HG03439 (cell line): ENCODE measurements around the gene PLA2G4E.

ENCODE experiments used
- ATAC-seq: cut with Tn5 transposase; IDR thresholded peaks from one replicate; pipeline ENCODE4 v1.9.1; 2021; ENCODE audit warnings: mild to moderate bottlenecking, moderate library complexity; ENCODE audit not compliant: unreplicated experiment

Gene PLA2G4E

DNA sequence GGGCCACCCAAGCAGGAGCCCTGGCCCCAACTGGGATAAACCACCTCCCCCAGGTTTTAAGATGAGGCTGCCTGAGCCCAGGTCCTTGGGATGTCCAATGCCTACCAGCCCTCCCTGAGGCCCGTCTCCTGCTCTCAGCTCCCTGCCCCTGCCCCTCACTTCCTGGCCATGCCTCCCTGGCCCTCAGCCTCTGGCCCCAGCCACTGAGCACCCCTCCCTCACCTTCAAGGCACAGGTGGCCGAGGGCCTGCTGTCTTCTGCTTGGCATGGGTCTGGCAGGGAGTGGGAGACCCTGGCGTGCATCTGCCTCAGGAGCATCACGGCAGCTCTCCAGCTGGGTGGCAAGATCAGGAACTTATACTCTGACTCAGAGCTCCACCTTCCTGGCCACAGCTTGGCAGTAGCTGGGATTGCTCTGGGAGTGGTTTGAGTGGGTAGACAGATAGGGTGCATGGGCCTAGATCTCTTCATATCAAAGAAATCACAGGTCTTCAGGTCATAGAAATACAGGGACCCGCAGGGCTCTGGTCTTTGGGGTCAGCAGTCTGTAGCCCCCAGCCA, at the start of gene PLA2G4E:
Gene PLA2G4E (minus strand): TSS at position 330 of the 561 bp plus-strand sequence. CDS start 12 bp downstream, at position 318.
- no peak for ATAC-seq

DNA sequence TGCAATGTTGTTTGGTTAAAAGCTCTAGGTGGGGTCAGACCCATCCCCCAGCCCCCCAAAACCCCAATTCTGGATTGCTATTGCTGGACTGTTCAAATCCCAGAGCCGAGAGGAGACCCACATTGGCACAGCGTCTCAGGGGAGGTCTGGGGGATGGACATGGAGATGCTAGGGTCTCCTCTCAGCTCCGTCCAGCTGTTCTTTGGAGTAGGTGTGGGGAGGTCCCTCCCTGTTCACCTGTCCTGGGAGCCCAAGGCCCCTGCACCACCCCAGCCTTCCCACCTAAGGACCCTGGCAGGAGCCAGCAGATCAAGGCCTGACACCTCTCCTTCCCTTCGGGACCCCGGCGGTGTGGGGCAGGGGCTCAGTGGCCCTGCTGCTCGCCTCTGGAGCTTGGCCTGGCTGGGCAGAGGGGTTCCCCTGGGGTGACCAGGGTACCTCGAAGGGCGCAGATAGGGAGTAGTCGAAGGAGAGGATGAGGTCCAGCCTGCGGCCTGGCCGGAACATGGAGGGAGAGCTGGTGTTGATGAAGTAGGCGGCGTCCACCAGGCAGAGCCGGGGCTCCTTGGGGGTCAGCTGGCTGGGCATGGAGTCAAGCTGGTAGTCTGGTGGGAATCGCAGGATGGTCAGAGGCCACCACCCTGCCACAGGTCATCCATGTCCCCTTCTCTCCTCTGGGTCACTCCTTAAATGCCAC, 49.6 kb upstream of the PLA2G4E start:
- ATAC-seq, result no peak

DNA sequence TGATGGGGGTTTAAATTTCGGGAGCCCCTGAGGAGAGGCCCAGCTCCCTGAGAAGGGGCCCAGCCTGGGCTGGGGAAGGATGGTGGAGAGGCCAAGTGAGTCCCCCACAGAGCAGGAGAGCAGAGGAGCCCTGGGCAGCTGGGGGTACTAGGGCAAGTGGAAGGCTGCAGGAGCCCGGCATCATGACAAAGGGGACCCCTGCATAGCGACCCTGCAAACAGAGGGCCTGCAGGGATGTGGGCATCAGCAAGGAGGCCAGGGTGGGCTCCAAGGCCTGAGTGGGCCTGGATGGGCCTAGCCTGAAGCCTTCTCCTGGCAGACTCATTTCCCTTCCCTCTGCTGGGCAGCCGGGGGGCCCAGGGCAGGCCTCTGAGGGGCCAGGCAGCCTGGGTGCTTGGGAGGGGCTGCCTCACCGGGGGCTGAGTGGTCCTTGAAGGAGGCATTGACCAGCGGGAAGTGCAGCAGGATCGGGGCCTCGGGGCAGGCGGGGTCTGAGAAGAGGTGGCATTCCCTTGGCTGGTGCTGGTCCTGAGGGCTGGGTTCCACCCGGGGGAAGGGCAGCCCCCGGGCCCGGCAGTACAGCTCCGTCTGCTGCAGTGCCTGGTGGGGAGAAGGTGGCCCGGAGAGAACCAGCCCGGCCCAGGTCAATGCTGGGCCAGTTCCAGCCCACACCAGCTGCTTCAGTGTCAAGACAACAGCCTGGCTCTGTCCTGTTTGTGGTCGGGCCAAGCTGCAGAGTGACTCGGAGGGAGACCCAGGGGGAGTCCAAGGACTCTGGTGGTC, 48.8 kb upstream of the PLA2G4E start:
- ATAC-seq, result no peak

DNA sequence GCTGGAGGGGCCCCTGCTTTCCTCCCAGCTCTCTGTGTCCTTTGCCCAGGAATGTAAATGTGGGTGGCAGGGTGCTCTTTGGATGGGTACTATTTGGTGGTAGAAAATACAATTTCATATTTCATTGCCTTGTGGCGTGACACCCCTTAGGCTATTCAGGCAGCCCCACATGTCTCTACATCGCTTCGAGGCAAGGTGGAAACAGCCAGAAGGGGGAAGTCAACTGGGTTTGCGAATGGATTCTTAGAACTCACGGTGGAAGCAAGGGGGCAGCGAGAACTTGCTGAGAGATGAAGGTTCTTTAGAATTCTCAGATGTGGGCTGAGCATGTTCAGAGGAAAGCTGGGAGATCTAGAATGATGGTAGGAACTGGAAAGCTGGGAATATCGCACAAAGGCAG, 48.2 kb upstream of the PLA2G4E start:
- no peak for ATAC-seq

GRCh38 chr15:42068601-42069000, 47.8 kb upstream of the PLA2G4E start:
- ATAC-seq, result no peak

DNA sequence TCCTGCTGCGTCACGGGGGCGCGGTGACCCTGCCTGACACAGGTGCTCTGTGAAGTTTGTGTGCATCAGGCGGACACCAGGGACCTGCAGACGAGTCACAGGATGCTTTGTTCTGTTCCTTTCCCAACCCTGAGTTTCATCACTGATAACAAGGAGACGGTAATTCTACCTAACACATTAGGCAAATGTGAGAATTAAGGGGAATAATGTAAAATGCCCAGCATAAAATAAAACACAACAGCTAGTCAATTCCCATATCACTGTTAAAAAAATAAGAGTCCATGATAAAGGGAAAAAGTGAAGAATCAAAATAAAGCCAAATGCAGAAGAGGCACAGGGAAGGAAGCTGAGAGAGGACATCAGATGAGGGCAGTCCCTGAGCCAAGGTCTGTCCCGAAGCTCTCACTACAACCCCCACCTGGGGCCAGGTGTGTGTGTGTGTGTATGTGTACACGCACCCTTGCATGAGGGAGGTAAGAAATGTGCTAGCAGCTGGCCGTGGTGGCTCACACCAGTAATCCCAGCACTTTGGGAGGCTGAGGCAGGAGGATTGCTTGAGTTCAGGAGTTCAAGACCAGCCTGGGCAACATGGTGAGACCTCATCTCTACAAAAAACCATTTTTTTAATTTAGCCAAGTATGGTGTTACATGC, 46.0 kb upstream of the PLA2G4E start:
- ATAC-seq, result no peak

DNA sequence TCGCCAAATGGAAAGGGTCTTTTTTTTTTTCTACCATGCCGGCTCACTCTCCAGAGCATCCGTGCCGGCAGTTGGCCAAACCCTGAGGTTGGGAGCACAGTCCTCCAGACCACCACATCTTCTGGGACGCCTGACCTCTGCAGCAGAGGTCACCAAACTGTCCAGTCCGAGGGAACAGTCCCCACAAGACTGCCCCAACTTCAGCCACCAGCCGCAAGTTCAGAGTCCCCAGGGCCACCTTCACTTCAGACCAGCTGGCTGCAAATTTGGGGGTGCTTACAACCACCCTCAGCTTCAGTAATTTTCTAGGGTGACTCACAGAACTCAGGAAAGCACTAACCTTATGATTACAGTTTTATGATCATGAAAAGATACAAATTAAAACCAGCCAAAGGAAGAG, 44.6 kb upstream of the PLA2G4E start:
- no peak for ATAC-seq

GRCh38 chr15:42065033-42065432, 44.2 kb upstream of the PLA2G4E start:
- no peak for ATAC-seq

DNA sequence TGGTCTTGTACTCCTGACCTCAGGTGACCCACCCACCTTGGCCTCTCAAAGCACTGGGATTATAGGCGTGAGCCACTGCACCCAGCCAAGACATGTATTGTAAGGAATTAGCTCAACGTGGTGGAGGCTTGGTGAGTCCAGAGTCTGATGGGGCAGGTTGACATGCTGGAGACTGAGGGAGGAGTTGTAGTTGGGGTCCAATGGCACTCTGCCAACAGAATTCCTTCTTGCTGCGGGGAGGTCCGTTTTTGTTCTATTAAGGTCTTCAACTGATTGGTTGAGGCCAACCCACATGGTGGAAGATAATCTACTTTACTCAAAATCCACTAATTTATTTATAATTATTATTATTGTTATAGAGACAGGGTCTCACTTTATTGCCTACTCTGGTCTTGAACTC, 43.4 kb upstream of the PLA2G4E start:
- ATAC-seq, result no peak

DNA sequence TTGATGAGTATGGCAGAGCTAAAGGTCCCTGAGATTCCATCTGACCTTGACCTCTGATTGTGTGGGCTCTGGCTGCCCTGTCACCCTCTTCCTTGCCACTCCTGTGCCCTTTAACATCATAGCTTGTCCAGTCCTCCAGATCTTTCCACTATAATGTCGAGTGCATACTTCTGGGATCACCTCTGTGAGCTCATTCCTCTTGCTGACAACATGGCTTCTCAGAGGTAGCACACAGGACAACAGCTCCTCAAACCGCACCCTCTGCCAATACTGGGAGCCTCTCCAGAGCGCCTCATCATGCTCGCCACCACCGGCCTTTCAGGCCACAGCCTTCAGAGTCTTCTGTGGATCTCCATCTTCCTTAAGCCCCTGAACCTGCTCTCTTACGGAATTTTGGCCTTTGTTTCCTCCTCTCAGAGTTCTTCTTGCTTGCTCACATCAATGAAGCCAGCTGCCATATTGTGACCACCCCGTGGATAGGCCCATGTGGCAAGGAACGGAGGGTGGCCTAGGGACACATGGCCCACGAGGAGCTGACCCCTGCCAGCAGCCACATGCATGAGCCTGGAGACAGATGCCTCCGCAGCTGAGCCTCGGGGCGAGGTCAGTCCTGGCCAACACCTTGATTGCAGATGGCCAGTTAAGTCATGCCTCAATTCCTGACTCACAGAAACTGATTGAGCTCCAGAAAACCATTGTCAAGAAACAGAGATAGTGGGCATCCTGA, 42.4 kb upstream of the PLA2G4E start:
- ATAC-seq, result no peak

DNA sequence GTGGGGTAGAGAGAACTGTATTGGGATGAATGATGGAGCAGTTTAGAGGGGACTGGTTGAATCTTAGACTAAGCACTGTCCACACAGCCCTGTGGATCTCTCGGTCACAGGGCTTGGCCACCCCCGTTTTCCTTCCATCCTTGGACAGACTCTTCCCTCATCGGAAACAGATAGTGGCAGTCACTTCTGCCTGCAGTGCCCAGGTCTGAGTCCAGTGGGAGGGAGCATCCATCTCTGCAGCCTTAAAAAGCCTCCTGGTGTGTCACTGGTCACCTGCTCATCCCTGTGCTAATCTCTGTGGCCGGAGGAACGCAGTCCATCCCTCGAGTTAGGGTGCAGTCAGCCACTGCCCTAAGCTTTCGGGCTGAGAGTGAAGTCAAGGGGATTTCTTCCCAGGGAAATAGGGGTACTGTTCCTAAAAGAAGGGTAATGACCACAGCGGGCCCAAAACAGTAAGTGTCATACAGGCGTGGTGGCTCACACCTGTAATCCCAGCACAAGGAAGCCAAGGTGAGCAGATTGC, 41.5 kb upstream of the PLA2G4E start:
- no peak for ATAC-seq

DNA sequence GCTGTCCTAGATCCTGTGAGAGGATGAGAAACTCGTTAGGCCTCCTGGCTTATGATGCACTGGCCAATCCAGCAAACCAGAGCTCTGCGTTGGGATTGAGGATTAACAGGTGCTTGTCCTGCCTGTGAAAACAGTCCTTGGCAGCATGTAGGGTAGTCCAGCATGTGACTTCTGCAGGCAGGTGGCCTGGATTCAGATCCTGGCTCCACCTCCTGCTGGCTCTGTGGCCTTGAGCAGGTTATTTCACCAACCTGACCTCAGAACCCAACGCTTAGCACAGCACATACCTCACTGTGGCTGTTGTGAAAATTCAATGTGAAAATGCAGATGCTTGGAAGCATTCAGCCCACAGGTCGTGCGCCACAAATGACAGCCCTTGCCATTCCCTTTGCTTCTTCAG, 40.0 kb upstream of the PLA2G4E start:
- no peak for ATAC-seq

DNA sequence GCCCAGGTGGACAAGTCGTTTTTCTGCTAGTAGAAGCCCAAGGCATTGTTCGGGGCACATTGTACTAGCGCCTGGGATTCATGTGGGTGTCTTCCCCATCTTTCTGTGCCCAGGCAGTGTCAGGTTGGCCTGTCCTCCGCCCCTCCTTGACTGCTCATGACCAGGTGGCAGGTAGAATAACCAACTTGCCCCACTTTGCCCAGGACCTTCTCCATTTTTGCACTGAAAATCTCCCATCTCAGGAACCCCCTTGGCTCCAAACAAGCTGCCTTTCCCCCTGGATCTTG, 39.6 kb upstream of the PLA2G4E start:
- no peak for ATAC-seq

DNA sequence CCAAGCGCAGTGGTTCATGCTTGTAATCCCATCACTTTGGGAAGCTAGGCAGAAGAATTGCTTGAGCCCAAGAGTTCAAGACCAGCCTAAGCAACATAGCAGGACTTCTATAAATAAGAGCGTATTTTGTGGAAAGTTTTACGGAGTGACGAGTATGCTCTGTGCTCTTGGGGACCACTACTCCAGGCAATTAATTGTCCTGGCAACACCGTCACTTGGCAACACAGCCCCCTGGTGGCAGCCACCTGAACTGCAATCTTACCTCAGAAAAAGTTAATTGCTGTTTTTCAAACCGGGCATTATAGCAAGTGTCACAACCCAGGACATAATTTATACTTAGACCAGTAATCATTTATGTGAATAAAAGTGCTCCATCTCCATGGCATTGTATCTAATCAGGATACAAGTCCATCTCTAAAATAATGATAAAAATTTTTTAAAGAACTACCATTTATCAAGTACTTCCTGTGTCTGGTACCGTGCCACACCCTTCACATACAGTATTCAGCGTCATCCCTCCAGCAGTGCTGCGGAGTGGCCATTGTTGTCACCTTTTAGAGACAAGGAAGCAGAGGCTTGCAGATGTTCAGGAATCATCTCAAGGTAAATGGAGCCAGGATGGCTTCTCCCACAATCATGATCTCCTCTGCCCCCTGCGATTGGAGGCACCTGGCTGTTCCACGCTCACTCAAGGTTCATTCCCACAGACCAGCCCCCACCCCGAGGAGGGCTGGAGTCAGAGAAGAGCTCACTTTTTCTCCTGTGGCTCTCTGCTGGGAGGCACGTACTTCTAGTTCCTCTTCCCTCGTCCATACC, 39.0 kb upstream of the PLA2G4E start:
- ATAC-seq, result no peak

GRCh38 chr15:42058791-42059190, 37.9 kb upstream of the PLA2G4E start:
- no peak for ATAC-seq

DNA sequence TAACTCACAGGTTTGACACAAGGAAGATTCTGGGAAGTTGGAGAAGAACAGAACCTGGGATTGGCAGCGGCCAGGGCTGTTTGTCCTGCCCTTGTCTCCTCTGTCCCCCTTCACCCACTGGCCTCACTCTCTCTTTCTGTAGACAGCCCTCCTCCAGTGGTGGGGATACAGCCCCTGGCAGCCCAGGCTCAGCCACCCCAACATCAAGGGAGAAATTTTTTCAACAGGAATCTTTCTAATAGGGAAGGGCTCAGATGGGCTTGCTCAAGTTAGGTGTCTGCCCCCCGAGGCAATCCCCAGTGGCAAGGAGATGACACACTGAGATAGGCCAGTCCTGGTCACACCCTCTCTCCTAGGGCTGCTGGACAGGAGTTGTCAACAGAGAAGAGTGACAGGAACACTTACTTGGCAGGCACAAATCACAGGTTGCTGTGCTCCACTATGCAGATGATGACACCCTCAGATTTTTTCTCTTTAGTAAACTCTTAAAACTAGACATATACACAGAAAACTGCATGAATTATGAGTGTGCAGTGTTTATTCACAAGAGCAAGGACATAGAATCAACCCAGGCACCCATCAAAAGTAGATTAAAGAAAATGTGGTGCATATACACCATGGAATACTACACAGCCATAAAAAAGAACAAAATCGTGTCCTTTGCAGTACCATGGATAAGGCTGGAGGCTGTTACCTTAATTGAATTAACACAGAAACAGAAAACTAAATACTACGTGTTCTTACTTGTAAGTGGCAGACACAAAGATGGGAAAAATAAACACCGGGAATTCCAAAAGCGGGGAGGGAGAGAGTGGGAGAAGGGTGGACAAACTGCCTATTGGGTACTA, 37.2 kb upstream of the PLA2G4E start:
- no peak for ATAC-seq

- no peak for ATAC-seq
These were observed 36.3 kb upstream of the PLA2G4E start for GRCh38 chr15:42056934-42057798.

DNA sequence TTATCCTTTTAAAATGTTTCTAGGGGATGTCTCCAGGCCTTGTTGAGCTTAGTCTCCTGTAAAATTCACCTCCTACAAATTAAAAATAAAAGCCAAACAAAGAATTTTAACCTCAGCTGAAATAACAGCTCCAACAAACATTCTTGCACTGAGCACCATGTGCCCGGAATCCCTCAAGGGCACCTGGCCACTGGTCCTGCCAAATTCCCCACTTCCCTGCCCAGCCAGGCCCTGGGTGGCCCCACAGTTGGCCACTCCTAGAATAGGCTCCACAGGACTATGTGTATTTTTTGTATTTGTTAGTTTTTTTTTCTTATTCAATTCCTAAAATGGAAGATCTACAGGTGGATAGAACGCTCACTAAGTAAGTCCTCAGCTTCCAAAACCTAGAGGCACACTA, 33.1 kb upstream of the PLA2G4E start:
- ATAC-seq, result no peak
